OCI-LY3 (cell line): Measurements from ENCODE around the gene UGT3A1.

Source experiments
- H2AFZ ChIP-seq: fragments of 200-600, 300-600 bp; shearing (Covaris generic); 2 replicates; pipeline ENCODE4 v1.6.0; 2014; ENCODE audit warnings: antibody characterized with exemption, low read depth, low read length
- H3K27ac ChIP-seq: fragments of 200-600, 300-600 bp; sonication (generic); 2 replicates; pipeline ENCODE4 v1.5.1; 2014; ENCODE audit warnings: mild to moderate bottlenecking, low read length, moderate library complexity, mixed read lengths
- H3K27me3 ChIP-seq: fragments of 200-600, 300-600 bp; sonication (generic); 2 replicates; pipeline ENCODE4 v1.6.1; 2014; ENCODE audit warnings: low read depth, low read length, mixed read lengths
- H3K36me3 ChIP-seq: fragments of 200-600, 300-600 bp; sonication (generic); replicated peaks from 2 replicates; pipeline ENCODE3; 2014; ENCODE audit warnings: low read depth, low read length, mixed read lengths
- H3K4me1 ChIP-seq: fragments of 300-600, 200-600 bp; sonication (generic); 2 replicates; pipeline ENCODE4 v1.6.1; 2014; ENCODE audit warnings: low read length, mixed read lengths
- H3K4me2 ChIP-seq: fragments of 200-600, 300-600 bp; sonication (generic); 2 replicates; pipeline ENCODE4 v1.6.1; 2014; ENCODE audit warnings: low read length, mixed read lengths
- H3K4me3 ChIP-seq: fragments of 300-600, 200-600 bp; sonication (generic); 2 replicates; pipeline ENCODE4 v1.5.1; 2014; ENCODE audit warnings: antibody characterized with exemption, mild to moderate bottlenecking, low read length, moderate library complexity
- H3K79me2 ChIP-seq: fragments of 300-600, 200-600 bp; shearing (Covaris generic); 2 replicates; pipeline ENCODE4 v1.6.1; 2014; ENCODE audit warnings: mild to moderate bottlenecking, low read length, mixed read lengths
- H3K9ac ChIP-seq: fragments of 300-600, 200-600 bp; shearing (Covaris generic); 2 replicates; pipeline ENCODE4 v1.6.0; 2014; ENCODE audit warnings: mild to moderate bottlenecking, low read length, moderate library complexity
- H3K9me3 ChIP-seq: fragments of 200-600, 300-600 bp; shearing (Covaris generic); 2 replicates; pipeline ENCODE4 v1.6.1; 2014; ENCODE audit warnings: low read length, mixed read lengths; ENCODE audit not compliant: insufficient read depth
- H4K20me1 ChIP-seq: fragments of 200-600, 300-600 bp; sonication (generic); 2 replicates; pipeline ENCODE4 v1.6.1; 2016; ENCODE audit warnings: low read length, mixed read lengths; ENCODE audit not compliant: insufficient read depth
- CTCF ChIP-seq: fragments of 200-600, 300-600 bp; sonication (generic); IDR thresholded peaks from 2 replicates; pipeline ENCODE4 v1.5.1; 2014; ENCODE audit warnings: antibody characterized with exemption, low read length, low read depth
- EZH2phosphoT487 ChIP-seq: fragments of 200-600 bp; shearing (Covaris generic); IDR thresholded peaks from 2 replicates; pipeline ENCODE4 v1.6.1; 2018; ENCODE audit warnings: antibody characterized with exemption, mixed run types, low read depth

The UGT3A1 gene

GRCh38 chr5:35924122-35924949, 66.9 kb downstream of the UGT3A1 start:
- no peak overlapping the region for H3K4me3 ChIP-seq
- H2AFZ ChIP-seq, result no peak overlapping the region

GRCh38 chr5:35922468-35922867, 68.7 kb downstream of the UGT3A1 start:
- H3K79me2 ChIP-seq, result no peaks in the 10 kb centered on the region
- no peak overlapping the region for H3K27ac ChIP-seq
- no peaks in the 10 kb centered on the region for H3K4me1 ChIP-seq
- TF ChIP-seq EZH2phosphoT487, result no peak
- no peak for TF ChIP-seq CTCF
- H3K9me3 ChIP-seq, result no peaks in the 10 kb centered on the region
- no peak overlapping the region for H3K9ac ChIP-seq
- no peaks in the 10 kb centered on the region for H3K27me3 ChIP-seq
- no peaks in the 10 kb centered on the region for H4K20me1 ChIP-seq
- H3K36me3 ChIP-seq, result no peaks in the 10 kb centered on the region
- H3K4me2 ChIP-seq, result no peak overlapping the region
- H2AFZ ChIP-seq, result no peak overlapping the region
- H3K4me3 ChIP-seq, result no peak overlapping the region

More at GRCh38 chr5:35924122-35924949, 66.9 kb downstream of the UGT3A1 start:
- no peaks in the 10 kb centered on the region for H3K4me1 ChIP-seq
- TF ChIP-seq EZH2phosphoT487 (no peak), CTCF (no peak)
- H3K27me3 ChIP-seq, result peaks cover 8% of the 10 kb centered on the region; the same call in 1 of the 2 replicates
- H3K27ac ChIP-seq, result no peak overlapping the region
- H3K36me3 ChIP-seq, result no peaks in the 10 kb centered on the region
- H3K79me2 ChIP-seq, result no peaks in the 10 kb centered on the region
- H4K20me1 ChIP-seq, result no peaks in the 10 kb centered on the region
- no peak overlapping the region for H3K4me2 ChIP-seq
- H3K9me3 ChIP-seq, result no peaks in the 10 kb centered on the region
- H3K9ac ChIP-seq, result no peak overlapping the region

- H3K79me2 ChIP-seq, result no peaks in the 10 kb centered on the region
- no peaks in the 10 kb centered on the region for H3K4me1 ChIP-seq
- no peak for TF ChIP-seq CTCF
- no peak for TF ChIP-seq EZH2phosphoT487
- no peaks in the 10 kb centered on the region for H3K9me3 ChIP-seq
- no peaks in the 10 kb centered on the region for H3K27me3 ChIP-seq
- H4K20me1 ChIP-seq, result no peaks in the 10 kb centered on the region
- H3K36me3 ChIP-seq, result no peaks in the 10 kb centered on the region
- no peak overlapping the region for H2AFZ ChIP-seq
- H3K4me3 ChIP-seq, result no peak overlapping the region
- no peak overlapping the region for H3K9ac ChIP-seq
- no peak overlapping the region for H3K27ac ChIP-seq
- H3K4me2 ChIP-seq, result no peak overlapping the region
These were observed 69.3 kb downstream of the UGT3A1 start for GRCh38 chr5:35921930-35922329.

- Histone ChIP-seq H3K79me2 (no peaks in the 10 kb centered on the region), H4K20me1 (no peaks in the 10 kb centered on the region), H3K27ac (no peak overlapping the region), H3K27me3 (no peaks in the 10 kb centered on the region), H3K36me3 (no peaks in the 10 kb centered on the region), H3K4me3 (no peak overlapping the region), H2AFZ (no peak overlapping the region), H3K4me1 (no peaks in the 10 kb centered on the region), H3K9me3 (no peaks in the 10 kb centered on the region), H3K4me2 (no peak overlapping the region), H3K9ac (no peak overlapping the region)
- TF ChIP-seq EZH2phosphoT487, result no peak
These were observed 70.3 kb downstream of the UGT3A1 start for GRCh38 chr5:35920890-35921289.
